Activated CD4-positive, alpha-beta T cell treated with anti-CD3 and anti-CD28 coated beads, Interleukin-2, amount 50 U/mL, for 48 hours (primary cell): Measurements from ENCODE around the gene DGKG.

ENCODE experiments used
- DNase-seq, 2 experiments: peaks; one replicate each; pipeline ENCODE4 v3.0.0-alpha.2; 2020

DGKG gene

DNA sequence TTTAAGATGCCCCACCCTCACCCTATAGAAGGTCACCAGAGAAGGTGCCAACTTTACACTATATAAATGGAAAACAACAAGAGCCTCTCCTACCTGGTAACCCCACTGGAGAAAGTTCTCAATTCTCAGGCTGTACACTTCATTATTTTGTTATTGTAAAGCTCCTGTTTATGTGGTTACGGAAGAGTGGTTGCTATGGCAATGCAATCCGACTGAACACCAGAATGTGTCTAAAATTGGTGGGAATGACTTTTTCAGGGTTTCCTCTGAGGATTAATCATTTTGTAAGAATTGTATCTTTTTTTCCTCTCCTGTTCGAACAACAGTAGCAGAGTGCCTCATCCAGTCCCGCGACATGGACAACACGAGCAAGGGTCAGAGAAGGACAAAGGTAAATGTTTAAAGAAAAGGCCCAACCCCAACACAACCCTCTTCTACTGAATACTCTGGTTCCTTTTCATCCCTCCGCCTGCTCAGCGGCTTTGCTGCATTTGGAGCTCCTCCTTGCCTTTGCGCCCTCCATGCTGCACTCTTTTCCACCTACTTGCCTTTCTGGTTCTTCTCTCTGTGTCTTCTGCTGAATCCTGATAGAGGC lies 45.3 kb downstream of the DGKG start:
- DNase-seq, result no peak

DNA sequence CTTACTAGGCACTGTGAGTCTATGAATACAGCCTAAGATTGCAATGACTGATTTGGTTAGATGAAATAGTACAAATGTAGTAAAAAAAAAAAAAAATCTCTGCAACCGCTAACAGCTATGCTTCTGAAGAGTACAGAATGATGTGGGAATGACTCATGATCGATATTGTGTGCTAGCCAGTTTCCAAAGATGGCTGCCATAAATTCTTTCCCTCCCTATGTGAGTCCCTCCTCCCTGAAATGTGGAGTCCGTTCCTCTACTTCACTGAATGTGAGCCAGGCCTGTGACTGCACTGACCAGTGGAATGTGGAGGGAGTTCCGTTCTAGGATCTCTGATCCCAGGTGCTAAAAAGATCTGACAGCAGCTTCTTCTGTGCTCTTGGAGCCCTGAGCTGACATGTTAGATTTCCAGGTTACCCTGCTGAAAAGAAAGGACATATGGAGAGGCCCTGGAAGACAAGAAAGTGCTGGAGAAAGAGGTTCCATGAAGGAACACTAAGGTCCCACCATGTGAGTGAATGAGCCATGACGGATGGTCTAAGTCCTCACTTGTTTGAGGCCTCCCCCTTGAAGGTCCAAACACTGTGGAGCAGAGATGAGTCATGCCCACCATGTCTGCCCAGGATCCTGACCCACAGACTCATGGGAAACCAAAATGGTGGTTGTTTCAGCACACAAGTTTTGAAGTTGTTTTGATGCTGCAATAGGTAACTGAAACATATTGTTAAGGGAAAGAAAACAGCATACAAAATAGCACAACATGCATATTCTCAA lies 46.3 kb downstream of the DGKG start:
- no peak for DNase-seq

GRCh38 chr3:186314896-186315295 lies 47.1 kb downstream of the DGKG start:
- no peak for DNase-seq

DNA sequence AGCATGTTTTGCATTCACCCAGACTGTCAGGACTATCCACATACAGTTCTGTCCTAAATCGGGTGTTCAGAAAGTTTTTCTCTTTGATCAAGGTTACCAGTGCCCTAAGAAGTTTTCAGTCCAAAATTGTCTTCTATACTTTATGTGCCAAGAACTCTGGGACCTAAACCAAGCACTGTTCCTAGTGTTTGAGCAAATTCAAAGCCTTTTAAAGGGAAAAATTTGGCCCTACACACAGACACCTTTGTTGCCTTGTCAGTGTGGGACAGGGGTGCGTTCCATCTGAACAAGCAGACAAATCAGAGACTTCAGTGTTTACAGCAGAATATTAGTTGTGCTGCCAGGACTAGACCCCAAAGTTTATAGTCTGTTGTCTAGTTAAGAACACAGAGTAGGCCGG lies 50.6 kb downstream of the DGKG start:
- no peak for DNase-seq

DNA sequence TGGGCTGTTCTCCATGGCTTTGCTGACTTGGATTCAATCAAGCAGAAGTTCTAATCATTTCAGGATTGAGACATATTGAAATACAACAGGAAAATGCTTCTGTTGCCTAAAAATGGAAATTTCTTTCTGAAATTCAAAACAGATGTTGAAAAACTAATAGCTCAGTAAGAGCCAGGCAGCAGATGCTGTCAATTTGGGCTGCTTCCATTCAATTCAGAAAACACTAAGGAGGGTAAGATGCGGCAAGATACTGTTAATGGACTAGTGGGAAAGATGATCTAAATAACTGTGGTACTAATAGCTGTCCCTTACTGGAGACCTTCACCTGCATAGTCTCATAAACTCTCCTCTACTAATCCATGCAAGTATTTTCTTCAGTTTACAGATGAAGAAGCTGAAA lies 53.5 kb downstream of the DGKG start:
- no peak for DNase-seq

- DNase-seq, result no peak
Measured at GRCh38 chr3:186307594-186308221, 54.3 kb downstream of the DGKG start.

GRCh38 chr3:186305286-186305685 lies 56.7 kb downstream of the DGKG start:
- DNase-seq, result no peak

DNA sequence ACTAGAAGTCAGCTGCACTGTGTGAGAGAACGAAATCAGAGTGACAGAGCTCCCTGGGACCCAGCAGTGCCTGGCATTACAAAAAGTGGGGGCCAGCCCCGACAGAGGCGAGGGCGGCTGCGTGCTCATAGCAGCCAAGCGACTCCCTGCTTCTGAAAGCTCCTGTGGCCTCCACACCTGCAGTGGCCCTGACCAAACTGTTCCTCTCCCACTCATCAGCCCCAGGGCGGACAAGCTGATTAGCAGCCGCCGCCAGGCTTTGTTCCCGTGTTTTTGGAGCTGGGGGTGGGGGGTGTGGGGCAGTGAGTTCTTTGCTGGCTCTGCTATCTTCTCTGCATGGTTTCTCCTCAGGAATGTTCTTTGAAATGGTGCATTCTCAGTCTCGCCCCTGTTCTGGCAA lies 58.1 kb downstream of the DGKG start:
- DNase-seq, result no peak

DNA sequence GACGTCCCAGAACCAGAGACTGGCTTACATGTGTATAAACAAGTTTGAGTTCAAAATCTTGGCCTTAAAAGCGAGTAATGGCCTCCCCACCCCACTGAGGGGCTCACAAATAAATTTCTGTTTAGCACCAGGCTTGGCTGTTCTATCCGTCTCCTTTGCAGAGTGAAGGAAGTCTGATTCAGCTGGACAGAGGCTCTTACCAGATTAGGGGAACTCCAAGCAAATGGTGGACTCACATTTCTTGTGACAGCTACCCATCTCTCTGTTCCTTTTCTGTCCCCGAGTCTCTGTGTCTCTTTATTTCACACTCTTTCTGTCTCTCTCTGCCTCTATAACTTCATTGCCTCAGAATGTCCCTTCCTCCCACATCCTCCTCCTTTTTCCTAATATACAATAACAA lies 62.7 kb downstream of the DGKG start:
- DNase-seq, result no peak

DNA sequence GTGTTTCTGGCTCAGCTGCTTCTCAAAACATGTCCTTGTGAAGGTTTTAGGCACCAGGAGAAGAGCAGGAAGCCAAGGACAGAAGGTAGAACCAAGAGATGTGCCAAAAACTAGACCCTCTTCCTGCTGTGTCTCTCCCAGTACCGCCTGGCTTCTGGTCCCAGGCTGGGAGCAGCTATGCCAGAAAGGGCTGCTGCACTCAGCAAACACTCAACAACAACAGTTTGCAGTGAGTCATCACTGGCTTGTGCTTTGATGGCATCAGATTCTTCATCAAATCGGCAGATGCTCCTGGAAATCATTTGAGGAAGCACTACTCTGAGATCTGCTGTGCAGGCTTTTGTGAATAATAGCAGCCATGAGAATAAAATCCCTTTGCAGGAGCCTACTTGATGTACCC lies 63.2 kb downstream of the DGKG start:
- DNase-seq, result no peak

- no peak for DNase-seq
Measured at GRCh38 chr3:186290796-186291195, 71.2 kb downstream of the DGKG start.

DNA sequence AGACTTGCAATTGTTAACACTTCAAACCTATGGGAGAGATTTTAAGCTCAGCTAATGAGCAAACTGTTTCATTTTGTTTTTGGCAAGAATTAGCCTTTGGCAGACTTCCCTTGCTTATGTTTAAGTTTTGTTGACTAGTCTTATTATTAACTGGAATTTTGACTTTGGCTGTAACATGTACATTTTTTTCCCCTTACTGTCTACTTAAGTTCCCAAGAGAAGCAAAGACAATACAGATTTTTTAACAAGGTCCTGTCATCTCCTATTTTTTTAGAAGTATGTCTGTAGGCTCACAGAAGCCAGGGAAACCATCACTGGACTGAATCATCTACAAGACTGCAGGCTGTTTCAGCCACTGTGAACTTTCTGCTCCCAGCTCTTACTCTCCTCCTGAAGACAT lies 74.3 kb downstream of the DGKG start:
- DNase-seq, result no peak

DNA sequence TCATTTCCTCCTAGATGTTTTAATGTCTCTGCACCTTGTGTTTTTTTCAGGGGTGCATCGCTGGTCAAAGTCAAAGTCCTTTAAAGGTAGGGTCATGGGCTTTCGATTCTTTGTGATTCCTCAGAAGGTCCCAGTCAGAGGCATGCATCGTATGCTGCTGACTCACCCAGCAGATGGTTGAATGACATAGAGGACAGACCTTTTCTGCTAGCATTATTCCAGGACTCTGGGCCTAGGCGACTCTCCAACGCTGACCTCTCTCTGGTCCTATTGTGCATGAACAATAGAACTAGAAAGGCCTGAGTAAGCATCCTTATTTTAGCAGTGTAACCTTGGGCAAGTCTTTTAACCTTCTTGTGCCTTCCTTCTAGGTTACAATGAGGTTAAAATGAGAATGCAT lies 75.9 kb downstream of the DGKG start:
- no peak for DNase-seq

DNA sequence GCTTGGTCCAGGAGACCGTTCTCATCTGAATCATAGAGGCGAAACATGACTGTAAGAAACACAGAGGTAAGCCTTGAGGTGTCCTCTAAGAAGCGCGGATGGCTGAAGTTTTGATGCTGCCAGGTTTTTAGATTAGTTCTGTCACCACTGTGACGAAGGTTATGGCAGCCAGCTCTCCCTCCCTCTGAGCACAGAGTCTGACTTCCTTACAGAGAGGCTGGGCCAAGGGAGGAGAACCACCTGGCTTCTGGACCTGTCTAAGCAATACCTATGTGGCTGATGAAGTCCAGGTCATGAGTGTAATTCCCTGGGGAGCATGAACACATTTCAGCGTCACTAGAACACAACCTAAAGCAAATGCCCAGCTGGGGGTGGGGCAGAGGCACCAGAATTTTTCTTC lies 77.4 kb downstream of the DGKG start:
- no peak for DNase-seq

DNA sequence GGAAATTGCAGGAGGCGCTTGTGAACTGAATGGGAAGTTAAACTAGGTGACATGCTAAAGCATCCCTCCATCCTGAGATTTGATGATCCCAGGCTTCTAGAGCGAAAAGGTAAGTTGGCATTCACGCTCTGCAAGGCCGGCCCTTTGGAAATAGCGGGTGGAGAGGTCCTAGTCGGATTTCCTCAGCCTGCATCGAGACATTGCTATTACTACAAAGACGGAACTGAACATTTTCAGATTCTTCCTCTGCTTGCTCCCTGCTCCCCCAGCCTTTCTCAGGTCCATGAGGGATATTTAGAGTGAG lies 77.7 kb downstream of the DGKG start:
- DNase-seq, result no peak

DNA sequence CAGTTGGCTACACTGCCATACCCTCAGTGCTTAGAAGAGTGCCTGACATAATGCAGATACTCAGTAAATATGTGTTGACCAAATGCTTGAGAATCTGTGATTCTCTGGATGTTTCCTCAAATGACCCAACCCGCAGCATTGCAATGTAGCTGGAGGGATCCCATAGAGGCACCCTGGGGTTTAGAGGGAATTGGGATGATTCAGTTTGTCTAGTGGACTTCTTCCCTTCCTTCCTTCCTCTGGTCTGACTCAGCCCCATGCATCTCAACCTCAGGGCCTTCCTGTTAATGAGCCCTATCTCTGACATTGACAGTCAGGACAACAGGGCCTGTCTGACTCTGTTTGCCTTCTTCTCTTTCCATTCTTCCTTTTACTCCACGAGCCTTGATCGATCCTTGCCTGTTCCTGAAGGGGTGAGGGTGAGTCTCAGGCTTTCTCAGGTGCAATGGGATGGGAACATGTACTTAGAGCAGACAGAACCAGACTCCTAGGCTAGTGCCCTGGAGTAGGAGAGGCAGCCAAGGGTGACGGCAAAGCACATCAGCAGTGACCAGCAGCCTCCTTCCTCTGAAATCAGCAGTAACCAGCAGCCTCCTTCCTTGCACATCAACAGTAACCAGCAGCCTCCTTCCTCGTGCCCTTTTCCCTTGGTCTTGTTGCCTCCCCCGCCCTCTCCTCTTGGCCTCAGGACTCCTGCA lies 78.2 kb downstream of the DGKG start:
- no peak for DNase-seq

DNA sequence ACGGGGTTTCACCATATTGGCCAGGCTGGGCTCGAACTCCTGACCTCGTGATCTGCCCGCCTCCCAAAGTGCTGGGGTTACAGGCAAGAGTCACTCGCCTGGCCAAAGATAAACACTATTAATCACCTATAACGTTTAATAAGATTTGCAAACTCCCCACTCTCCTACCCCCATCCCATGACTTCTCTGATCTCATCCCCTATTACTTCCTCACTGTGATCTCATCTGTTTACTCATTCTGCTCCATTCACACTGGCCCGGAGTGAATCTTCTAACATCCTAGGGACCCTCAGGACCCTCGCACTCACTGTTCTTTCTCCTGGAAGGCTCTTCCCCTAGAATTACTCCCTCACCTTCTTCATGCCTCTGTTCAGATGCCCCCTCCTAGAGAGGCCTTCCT lies 78.9 kb downstream of the DGKG start:
- DNase-seq, result no peak

DNA sequence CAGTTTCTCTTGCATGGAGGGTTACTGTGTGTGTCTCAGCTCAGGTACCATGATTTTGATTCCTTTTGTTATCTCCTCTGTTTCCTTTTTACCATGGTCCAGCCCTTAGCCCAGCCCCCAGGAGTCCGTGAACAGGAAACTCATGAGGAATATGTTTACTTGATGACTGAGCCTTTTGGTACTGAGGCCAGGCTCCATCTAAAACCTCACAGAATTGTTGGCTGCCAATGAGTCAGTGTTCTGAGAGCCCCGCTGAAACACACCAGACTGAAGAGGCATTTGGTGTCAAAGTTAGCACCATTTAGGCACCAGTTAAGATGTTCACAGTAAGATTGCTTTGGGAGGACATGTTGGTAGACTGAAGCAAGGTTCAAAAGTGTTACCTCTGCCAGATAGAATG lies 80.9 kb downstream of the DGKG start:
- DNase-seq, result no peak

- DNase-seq, result no peak
Measured at GRCh38 chr3:186280737-186281136, 81.3 kb downstream of the DGKG start.

DNA sequence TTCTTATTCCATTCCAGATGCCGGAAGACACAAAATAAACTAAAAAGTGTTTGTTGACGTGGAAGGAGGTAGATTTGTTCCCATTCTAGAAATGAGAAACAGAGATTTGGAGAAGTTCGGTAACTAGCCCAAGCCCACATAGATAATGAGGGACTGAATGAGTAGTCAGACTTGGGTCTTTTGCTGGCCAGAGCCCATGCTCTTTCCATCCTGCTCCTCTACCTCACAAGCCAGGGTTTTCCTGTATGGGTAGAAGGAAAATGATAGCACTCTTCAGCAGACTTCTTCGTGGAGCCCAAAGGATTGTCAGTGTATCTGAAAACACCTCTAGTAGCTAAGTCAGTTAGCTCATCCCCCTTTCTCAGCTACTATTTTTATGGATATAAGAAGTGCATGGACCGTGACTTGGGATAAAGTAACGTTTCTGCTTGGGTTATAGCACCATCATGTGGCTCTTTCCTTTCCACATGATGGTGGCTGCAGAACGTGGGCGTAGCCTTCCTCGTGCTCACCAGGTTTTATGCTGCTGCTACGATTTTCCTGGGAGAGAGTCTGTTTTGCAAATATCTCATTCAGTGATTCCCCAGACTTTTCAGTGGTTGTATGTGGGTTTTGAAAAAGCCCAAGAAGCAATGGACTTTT lies 84.6 kb downstream of the DGKG start:
- no peak for DNase-seq

GRCh38 chr3:186275436-186275835 lies 86.6 kb downstream of the DGKG start:
- no peak for DNase-seq

DNA sequence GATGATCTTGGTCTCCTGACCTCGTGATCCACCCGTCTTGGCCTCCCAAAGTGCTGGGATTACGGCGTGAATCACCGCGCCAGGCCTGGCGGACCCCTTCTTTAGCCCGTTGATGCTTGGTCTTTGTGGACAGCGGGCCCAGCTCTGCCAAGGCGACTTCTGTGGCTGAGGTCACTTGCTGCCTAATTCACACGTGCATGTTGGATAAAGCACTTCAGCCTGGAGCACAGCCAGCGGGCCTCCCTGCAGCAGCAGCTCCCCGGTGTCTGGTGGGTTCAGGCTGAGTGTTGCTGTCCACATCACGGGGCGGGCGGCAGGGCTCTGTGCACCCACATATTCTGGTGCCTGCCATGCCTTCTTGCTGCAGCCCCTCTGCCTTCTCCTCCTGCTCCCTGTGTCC lies 88.4 kb downstream of the DGKG start:
- no peak for DNase-seq

DNA sequence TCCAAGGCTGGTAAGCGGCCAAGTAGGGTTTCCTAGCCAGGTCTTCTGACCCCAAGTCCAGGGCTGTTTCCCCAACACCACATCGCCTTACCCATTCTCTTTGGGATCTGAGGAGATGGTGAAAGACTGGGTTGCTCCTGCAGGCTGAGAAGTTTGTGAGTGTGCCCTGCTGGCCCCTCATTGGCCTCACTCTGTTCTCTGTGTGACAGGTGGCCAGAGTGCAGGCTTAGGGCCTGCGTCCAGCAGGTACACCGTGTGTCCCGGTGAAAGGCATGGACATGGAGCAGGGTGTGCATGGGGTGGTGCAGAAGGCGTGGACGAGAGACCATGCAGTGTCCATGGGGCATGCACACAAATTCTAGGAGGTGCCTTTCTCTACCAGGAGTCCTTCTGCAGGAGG lies 91.3 kb downstream of the DGKG start:
- no peak for DNase-seq
